ENCODE results near the gene TRIM22. TPM values are rescaled to one million over a fixed set of nuclear protein-coding genes. Genes with fewer than 3 reads are reported as not detected.

The TRIM22 gene
- total RNA-seq, 1 experiment from 2014 or later = 0.61 TPM

GRCh38 chr11:5679811-5680210 is 9.8 kb upstream of the TRIM22 start:
- no peak overlapping the region for H3K4me3 ChIP-seq (replicated peaks in 1 of 2; ENCODE audit: low read depth in 1 of 2, low read length in 2 of 2)
- ChIA-PET POLR2A (no interaction called here), CTCF (no interaction called here), RAD21 (ENCODE audit: low non-redundant PET in 1 of 2, low total read pairs in 2 of 2, uncharacterized antibody in 2 of 2, unreplicated experiment in 2 of 2) (no interaction called here)
- H3K4me1 ChIP-seq (ENCODE audit: control insufficient read depth in 1 of 2, insufficient read depth in 2 of 2, low read length in 2 of 2) = peaks cover 0 to 7% of the 10 kb centered on the region in 2 experiments; a peak in 2 of 4 replicates
- ATAC-seq (no peak), DNase-seq (ENCODE audit: low read depth, low spot score) (no peak)
- no TSS peak for BruUV-seq (replicated peaks)
- H3K27me3 ChIP-seq (ENCODE audit: insufficient read depth, low read length) = no peaks in the 10 kb centered on the region
- intact Hi-C loops (cut with micrococcal nuclease) = loop anchor here (10.0 kb wide), 1 partner anchor 645 kb away; the partner anchor contains the start of gene CAVIN3
- no peaks in the 10 kb centered on the region for H4K20me1 ChIP-seq (ENCODE audit: insufficient read depth)
- no peak overlapping the region for H3K9ac ChIP-seq (ENCODE audit: low read length)
- no peaks in the 10 kb centered on the region for H3K9me3 ChIP-seq (ENCODE audit: control insufficient read depth in 1 of 2, insufficient read depth in 1 of 2, low read depth in 1 of 2, low read length in 2 of 2)
- no peaks in the 10 kb centered on the region for H3K79me2 ChIP-seq (ENCODE audit: insufficient read depth, low read length)
- TF ChIP-seq ELF1 (IDR thresholded peaks at IDR 0.05; ENCODE audit: borderline replicate concordance, low read depth) (no peak), POLR2AphosphoS5 (IDR thresholded peaks at IDR 0.05; ENCODE audit: low read depth, low read length) (no peak), REST (IDR thresholded peaks at IDR 0.05; ENCODE audit: low read depth) (no peak), EGR1 (IDR thresholded peaks at IDR 0.05; ENCODE audit: low read depth) (no peak), ATF3 (IDR thresholded peaks at IDR 0.05) (no peak), TCF7L2 (IDR thresholded peaks at IDR 0.05; ENCODE audit: borderline replicate concordance, extremely low read depth, insufficient read depth, insufficient read length) (no peak), CTCF (IDR thresholded peaks at IDR 0.05 in 2 of 3, conservative IDR thresholded peaks at IDR 0.05 in 1 of 3; ENCODE audit: borderline replicate concordance in 1 of 3, insufficient read depth in 1 of 3, low read depth in 2 of 3, low read length in 2 of 3) (no peak), MAX (IDR thresholded peaks at IDR 0.05) (no peak), CBX3 (IDR thresholded peaks at IDR 0.05; ENCODE audit: low read depth) (no peak), JUND (IDR thresholded peaks at IDR 0.05) (no peak), ZBTB33 (IDR thresholded peaks at IDR 0.05; ENCODE audit: extremely low read depth, insufficient replicate concordance, low read length) (no peak), SRF (IDR thresholded peaks at IDR 0.05; ENCODE audit: low read depth) (no peak), SIN3A (IDR thresholded peaks at IDR 0.05; ENCODE audit: low read depth) (no peak), EZH2 (IDR thresholded peaks at IDR 0.05) (no peak), YY1 (IDR thresholded peaks at IDR 0.05; ENCODE audit: extremely low read depth, insufficient replicate concordance, low read depth, low read length) (no peak)
- no peak overlapping the region for H3K4me2 ChIP-seq (ENCODE audit: low read length)
- H3K27ac ChIP-seq (ENCODE audit: low read depth, low read length) = no peak overlapping the region
- H3K9me2 ChIP-seq (ENCODE audit: insufficient read depth) = no peaks in the 10 kb centered on the region
- H3K36me3 ChIP-seq (ENCODE audit: control insufficient read depth in 1 of 2, insufficient read depth in 2 of 2, low read length in 2 of 2) = peaks cover 0 to 3% of the 10 kb centered on the region in 2 experiments; a peak in 2 of 4 replicates
- no peak overlapping the region for H2AFZ ChIP-seq (ENCODE audit: low read depth, low read length, poor library complexity, severe bottlenecking)

Measured in HCT116 (cell line).